NOMO-1 (cell line): ENCODE measurements around the gene RASGEF1C.
"Not testable (repeated sequence)": the region's sequence is repeated elsewhere in the genome, so short reads cannot be mapped to it uniquely, and the experiment has no call there.

Source experiments
- DNase-seq, 2 experiments: peaks; one replicate each; lab custom pipeline; 2025; ENCODE audit not compliant: unreplicated experiment in 2 of 2; lab: John Stamatoyannopoulos, UW

RASGEF1C gene

DNA sequence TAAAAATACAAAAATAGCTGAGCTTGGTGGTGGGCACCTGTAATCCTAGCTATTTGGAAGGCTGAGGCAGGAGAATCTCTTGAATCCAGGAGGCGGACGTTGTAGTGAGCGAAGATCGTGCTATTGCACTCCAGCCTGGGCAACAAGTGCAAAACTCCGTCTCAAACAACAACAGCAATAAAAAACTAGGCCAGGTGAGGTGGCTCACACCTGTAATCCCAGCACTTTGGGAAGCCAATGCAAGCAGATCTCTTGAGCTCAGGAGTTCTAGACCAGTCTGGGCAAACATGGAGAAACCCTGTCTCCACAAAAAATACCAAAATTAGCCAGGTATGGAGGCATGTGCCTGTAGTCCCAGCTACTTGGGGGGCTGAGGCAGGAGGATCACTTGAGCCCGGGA lies 84.3 kb downstream of the RASGEF1C start:
- DNase-seq: not testable (repeated sequence)

DNA sequence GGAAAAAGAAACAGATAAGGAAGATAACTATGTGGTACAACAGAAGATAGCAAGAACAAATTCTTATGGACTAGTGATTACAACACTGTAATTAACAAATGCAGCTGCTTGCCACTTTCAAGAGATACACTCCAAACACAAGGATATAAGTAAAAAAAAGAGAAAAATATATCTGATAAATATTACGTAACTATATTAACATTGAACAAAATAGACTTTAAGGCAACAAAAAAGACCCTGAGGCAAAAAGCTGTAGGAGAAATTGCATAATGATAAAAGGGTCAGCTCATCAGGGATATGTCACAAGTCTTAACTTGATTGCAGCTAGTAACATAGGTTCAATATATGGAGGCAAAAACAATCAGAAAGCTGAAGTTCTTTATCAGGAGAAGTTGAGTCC lies 86.1 kb downstream of the RASGEF1C start:
- DNase-seq: no peak

DNA sequence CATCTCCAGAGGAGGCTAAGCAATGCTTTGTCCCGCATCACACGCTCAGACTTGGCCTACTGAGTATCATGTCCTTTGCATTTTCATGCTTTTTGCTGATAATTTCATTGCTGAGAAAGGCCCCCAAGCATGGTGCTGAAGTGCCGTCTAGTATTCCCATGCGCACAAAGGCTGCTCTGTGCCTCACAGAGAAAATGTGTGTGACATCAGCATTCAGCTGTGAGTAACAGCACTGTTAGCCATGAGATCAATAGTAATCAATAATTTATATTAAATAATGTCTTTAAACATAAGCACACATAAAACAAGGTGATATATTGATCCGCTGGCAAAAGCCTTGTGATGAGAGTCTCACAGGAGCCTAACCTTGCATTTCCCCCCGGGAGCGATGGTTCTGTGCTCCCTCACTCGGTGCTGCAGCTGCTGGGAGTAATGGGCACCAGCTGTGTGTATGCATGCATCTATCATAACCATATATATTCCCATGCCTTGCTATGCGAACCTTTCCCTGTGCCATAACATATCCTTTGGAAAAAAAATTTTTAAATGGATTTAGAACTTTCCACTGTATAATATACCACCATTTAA lies 87.1 kb downstream of the RASGEF1C start:
- no peak for DNase-seq

DNA sequence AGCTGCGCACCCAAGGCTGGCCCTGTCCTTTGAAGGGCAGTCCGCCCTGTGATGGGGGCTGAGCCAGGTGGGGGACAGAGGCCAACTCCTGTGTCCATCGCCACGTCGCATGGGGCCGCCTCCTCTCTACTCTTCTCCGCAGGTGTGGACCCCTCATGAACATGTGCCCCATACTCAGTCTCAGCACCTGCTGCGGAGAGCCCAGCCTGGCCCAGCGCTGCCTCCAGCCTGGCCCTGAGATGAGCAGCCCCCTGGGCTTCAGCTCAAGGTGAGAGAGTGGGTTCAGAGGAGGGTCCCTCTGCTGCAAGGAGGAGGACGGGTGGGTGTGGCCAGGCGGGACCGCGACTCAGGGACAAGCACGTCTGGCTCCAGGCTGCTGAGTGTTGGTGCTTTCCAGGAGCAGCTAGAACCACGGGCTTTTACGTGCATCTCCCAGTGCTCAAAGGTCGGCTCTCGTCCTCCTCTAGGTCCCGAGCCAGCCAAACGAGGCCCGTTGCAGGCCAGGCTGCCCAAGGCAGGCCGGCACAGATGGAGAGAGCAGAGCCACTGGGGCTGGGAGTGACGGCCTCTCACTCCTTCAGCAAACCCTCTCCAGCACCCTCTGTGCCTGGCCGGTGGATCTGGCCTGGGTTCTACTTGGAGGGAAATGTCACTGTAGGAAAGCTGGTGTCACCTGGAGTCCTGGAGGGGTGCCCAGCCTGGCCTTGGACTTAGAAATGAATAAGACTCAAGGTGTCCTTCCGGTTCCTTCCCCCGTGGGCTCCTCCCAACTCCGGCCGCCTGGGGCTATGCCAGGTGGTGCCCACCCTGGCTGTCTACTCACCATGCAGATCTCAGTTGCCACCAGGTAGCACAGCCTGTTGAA lies 88.5 kb downstream of the RASGEF1C start:
- DNase-seq: no peak

DNA sequence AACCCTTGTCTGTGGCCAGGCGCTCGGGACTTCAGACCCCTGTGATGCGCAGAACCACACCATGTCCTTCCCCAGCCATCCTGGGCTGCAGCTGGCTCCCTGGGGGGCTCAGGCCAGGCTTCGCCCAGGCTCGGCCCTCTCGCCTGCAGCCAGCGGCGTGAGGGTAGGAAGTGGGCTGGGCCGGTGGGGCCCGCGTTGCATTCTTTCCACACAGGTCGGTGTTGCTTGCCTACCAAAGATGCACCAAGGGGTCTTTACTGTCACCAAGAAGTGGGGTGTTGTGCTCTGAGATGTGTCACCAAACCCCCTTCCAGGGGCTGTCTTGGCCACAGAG lies 89.1 kb downstream of the RASGEF1C start:
- DNase-seq: no peak

DNA sequence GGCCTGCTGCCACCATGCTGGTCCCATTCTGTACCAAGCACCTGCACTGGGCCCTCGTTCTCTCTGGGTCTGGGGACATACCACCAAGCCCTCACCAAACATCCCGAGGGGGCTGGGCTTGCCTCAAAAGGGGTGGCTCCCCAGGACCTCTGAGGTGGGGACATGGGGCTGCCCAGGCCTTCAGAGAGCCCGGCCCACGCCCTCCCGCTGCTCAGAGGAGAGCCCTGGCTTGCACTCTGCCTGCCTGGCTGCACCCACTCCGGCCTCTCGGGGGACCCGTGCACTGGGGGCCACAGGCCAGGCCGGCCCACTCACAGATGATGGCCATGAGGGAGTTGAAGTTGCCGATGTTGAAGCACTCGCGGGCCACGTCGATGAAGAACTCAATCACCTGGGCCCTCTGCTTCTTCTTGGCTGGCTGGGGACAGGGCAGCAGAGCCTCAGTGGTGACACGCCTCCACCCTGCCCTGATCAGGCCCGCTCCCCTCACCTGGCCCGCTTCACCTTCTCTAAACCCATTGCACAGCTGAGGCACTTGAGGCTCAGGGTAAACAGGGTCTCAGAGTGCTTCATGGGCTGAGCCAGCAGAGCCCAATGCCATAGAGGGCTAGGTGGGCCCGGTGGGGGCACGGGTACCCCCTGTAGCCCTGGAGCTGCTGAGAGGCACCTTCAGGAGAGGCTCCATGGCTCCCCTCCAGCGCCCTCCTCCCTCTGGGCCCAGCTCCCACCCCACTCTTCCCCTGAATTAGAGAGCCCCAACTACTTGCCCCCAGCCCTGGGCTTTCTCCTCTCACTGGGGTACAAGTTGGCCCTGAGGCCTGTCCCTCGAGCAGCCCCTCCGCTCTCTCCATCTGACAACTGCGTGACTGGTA lies 89.7 kb downstream of the RASGEF1C start:
- no peak for DNase-seq

DNA sequence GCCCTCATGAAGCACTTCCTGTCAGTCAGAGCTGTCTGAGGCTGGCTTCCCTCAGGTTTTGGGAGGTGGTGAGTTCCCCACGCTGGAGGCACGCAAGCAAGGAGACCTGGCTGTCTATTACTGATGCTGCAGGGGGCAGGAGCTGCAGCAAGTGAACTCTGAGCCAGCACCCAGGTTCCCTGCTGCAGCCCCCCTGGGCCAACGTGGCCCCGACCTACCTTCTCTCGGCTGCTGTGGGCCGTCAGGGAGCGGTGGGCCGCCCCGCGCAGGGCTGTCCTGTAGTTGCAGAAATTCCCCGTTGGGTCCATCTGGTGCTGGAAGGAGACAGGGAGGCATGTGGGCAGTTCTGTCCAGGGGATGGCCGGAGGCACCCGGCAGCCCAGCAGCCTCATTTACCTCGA lies 90.6 kb downstream of the RASGEF1C start:
- no peak for DNase-seq

DNA sequence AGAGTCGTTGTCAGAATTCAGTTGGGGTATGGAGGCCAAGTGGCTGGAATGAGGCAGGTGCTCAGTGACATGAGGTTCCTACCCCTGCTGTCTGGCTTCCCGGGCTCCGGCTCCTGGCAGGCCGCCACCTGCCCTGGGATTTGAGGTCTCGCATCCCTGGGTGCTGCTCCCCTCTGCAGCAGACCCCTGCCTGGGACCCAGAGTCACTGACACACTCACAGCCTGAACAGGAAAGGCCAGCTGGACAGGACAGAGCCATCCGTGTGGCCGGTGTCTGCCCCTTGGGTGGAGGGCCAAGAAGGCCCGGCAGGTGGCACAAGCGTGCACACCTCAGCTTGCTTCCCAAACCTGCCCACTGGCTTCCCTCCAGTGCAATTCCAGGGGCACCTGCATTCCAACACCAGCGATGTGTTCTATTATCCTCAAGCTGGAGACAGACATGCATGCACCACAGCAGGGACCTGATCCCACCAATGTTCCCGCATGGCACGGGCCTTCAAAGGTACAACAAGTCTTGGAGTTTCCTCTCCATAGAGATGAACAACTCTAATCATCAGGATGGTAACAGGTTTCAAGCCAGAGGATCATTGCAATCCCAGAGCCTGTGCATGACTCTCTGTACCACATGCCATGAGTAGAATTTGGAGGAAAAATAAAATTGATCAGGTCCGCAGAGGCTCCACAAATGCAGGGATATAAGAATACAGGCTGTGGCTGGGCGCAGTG lies 91.8 kb downstream of the RASGEF1C start:
- no peak for DNase-seq

DNA sequence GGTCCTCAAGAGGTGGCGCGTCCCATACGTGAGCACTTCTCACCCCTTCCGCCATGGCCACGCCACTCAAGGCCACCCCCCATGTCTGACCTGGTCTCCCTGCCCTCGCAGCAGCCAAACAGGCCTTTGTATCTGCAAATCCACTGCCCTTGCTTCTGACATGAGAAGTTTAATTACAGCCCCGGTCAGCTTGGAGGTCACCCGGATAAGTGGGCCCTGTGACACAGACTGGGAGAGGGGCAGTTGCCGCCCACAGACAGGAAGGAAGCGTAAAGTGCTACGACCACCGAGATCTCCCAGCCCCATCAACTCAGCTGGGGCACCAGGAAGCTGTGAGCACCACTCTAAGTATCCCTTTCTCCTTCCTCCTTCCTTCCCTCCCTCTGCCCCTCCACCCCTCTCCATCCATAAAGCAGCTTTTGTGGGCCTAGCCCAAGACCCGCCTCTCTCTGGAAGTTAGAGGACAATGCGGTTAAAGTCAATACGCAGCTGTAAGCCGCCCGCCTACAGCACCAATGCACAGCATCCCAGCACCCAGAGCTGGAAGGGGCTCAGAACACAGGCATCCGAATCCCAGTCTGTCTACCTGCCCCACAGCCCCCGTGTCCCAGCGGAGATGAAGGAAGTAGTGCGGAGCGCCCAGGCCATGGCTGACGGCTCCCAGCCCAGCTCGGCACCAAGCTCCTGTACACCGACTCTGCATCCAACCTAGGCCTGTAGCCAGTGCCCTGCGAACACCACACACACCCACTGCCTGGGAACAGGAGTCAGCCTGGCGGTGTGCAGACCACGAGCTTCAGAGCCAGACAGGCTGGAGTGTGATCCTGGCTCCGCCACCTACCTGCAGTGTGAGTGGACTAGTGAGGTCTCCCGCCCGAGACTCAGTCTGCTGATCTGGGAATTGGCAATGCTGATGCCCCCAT lies 92.7 kb downstream of the RASGEF1C start:
- no peak for DNase-seq

DNA sequence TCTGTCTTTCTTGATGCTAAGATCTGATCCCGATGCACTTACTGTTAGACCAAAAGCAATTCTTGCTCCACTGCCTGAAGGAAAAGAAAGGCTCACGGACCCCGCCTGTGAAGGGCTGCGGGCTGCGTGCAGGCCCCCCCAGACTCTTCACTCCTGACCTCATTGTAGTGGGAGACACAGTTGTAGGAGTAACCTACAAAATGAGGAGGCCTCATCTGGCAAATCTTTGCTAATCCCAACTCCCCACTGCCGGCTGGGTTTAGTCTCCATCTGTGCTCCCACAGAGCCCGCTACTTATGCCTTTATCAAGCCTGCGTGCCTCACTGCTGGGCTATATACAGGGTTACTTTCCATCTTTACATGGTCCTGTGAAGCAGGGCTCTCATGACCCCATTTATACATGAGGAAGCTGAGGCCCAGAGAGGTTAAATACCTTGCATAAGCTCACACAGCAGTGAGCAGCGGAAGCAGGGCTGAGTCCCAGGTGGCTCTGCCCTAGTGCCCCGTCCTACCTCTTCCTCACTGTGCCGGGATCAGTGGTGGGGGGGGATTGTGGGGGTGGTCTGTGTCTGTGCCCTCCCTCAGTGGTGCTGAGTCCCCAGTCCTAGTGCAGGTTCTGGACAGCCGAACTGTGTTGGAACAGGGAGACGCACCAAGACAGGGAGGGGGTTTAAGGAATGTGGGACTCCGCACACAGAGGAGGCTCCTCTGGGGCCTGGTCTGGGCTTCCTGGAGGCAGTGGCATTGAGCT lies 93.5 kb downstream of the RASGEF1C start:
- DNase-seq: no peak

DNA sequence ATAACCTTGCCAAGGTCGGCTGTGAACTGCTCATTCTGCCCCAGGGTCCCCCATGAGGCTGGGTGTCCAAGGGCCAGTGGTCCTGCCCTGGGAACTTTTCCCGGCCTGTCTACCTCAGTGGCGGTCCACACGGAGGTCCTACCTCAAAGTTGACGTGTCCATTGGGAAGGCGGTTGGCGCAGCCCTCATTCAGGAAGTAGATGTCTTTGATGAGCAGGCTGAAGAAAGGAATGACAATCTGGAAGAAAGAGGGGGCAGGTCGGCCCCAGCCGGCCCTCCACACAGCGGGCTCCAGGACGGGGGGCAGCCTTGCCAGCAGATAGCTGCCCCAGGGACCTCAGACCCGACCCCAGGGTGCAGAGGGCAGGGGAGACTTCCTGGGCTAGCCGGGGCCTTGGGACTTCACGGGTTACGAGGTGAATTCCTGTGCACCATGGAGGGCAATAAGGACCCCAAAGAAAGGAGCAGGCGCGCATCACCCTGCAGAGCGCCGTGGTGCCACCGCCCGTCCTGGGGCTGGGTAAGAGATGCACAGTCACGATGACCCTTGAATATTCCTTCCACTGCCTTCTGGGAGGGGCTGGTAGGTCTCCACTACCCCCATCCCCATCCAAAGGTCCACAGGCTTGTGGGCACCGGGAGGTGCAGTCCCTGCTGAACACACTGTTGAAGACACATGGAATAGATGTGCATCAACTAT lies 94.6 kb downstream of the RASGEF1C start:
- no peak for DNase-seq

DNA sequence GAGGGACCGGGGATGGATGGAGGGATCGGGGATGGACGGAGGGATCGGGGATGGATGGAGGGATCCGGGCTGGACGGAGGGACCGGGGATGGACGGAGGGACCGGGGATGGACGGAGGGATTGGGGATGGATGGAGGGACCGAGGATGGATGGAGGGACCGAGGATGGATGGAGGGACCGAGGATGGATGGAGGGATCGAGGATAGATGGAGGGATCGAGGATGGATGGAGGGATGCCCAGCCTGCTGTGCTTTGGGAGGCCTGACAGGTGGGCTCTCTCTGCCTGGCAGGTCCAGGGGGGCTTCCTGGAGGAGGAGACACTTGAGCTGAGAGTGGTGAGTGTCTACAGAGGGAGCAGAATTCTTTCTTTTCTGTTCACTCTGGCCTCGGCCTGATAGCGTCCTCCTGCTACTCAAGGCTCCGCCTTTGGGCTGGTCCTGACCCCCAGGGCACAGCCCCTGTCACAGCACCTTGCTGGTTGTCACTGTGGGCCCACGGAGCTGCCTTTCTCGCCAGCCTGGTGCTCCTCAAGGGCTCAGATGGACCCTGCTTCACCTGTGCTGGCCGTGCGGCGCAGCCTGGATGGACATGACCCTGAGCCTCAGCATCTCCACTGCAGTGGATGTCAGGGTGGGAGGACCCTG lies 95.2 kb downstream of the RASGEF1C start:
- no peak for DNase-seq

DNA sequence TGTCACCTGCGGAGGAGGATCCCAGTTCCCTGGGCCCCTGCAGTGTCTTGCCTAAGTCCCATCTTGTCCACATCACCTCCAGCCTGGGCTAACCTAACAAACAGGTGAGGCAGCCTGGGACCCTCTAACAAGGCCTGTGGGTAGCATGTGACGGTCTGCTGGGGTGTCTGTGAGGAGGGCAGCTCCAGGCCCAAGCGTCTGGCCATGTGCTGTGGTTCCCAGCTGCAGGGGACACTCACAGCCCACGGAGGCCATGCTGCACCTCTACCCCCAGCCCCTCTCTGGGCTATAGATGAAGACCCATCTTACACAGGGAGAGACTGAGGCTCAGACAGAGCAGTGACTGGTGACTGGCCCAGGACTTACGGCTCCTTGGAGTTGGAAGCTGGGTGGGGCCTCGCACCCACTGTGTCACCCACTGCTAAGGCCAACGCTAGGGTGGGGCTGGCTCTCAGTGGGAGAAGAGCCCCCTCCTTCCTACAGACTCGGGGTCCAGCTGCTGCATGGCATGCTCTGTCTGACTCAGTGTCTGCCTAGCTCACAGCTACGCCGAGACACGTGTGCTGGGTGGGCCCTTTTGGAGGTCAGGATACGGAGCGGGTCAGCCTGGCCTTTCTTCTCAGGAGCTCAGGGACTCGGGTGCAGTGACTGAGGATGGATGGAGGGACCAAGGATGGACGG lies 96.7 kb downstream of the RASGEF1C start:
- no peak for DNase-seq

DNA sequence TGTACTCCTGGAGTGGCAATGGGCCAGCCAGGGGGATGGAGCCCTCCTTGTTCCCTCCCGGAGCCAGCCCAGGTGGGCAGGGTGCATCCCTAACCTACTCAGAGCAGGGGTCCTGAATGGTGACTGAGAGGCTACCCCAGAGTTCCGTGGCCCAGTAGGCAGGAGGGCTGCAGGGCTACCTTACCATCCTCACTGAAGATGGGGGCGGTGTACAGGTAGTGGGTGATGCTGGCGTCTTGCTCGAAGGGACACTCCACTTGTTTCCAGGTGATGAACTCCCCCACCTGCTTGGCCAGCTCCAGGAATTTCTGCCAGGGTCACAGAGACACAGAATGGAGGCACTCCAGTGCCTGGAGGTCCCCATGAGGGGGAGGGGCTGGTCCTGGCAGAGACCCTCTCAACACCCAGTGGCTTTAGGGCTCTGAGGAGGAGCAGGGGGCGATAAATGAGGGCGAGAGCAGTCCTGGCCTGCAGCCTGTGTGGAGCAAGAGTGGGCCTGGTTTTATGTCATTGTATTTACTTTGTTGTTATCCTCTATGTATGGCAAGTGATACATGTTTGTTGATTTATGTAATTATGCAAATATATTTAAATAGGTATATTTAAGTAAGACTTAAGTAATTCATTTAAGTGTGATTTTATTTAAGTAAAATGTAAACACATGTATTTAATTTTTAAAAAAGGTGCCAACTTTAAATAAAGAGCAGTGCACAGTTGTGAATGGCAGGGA lies 97.6 kb downstream of the RASGEF1C start:
- no peak for DNase-seq

DNA sequence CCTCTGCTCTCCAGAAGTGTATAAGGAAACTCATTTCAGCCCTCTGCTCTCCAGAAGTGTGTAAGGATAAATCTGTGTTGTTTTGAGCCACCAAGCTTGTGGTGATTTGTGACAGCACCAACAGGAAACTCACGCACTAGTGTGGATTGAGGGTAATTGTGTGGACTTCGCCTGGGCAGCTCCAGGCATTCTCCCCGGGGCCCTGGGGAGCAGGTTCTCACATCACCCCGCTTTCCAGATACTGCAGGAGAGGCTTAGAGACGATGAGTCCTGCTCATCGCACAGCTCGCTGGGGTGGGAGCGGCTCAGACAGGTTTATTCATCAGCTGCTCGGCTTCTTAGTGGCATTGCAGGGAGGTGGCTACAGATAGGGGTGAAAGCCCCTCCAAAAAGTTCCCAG lies 99.1 kb downstream of the RASGEF1C start:
- no peak for DNase-seq

DNA sequence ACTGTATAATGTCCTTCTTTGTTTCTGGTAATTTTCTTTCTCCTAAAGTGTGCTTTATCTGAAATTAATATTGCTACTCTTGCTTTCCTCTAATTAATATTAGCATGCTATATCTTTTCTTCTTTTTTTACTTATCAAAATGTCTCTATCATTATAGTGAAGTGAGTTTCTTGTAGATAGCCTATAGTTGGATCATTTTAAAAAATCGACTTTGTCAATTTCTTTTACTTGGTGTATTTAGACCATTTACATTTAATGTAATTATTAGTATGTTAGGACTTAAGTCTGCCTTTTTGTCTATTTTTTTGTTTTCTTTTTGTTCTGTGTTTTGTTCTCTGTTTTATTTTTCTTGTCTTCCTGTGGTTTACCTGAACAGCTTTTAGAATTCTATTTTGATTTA lies 102.0 kb downstream of the RASGEF1C start:
- no peak for DNase-seq

DNA sequence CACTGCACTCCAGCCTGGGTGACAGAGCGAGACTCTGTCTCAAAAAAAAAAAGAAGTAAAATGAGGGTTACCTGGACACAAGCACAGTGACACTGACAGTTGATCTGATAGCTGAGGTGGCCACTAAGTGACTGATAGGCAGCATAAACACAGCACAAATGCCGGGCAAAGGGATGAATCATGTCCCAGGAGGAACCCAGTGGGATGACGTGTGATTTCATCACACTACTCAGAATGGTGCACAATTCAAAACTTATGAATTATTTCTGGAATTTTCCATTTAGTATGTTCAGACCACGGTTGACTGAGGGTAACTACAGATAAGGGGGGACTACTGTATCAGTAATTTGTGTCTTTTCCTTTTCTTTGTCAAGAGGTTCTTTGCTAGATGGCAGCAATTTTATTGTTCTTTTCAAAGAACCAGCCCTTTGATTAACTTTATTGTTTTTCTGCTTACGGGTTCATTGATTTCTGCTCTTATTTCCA lies 103.1 kb downstream of the RASGEF1C start:
- DNase-seq: no peak
